CD4-positive, alpha-beta T cell treated with Interleukin-6 for 4 hours (primary cell): ENCODE results near the gene LPA.
"Not testable (repeated sequence)": the region's sequence is repeated elsewhere in the genome, so short reads cannot be mapped to it uniquely, and the experiment has no call there.

ENCODE experiments used
- DNase-seq: peaks from one replicate; pipeline ENCODE4 v3.0.0-alpha.2; 2020; ENCODE audit warnings: mixed read lengths

Gene LPA

GRCh38 chr6:160659562-160659961, 4.5 kb downstream of the LPA start:
- DNase-seq, result no peak

GRCh38 chr6:160634706-160635105, 29.4 kb downstream of the LPA start:
- DNase-seq, result no peak

- no peak for DNase-seq
Measured at GRCh38 chr6:160595838-160596832, 67.9 kb downstream of the LPA start.

GRCh38 chr6:160595297-160595696, 68.8 kb downstream of the LPA start:
- not testable (repeated sequence) for DNase-seq

- DNase-seq, result no peak
Measured at GRCh38 chr6:160586374-160586773, 77.7 kb downstream of the LPA start.

GRCh38 chr6:160583794-160584193, 80.3 kb downstream of the LPA start:
- DNase-seq, result no peak

- no peak for DNase-seq
Measured at GRCh38 chr6:160581406-160581805, 82.7 kb downstream of the LPA start.

GRCh38 chr6:160578515-160578914, 85.6 kb downstream of the LPA start:
- DNase-seq, result not testable (repeated sequence)

GRCh38 chr6:160573943-160574342, 90.1 kb downstream of the LPA start:
- DNase-seq, result no peak

- not testable (repeated sequence) for DNase-seq
Measured at GRCh38 chr6:160571201-160571600, 92.9 kb downstream of the LPA start.

GRCh38 chr6:160544802-160545201, 119.3 kb downstream of the LPA start:
- DNase-seq, result no peak

GRCh38 chr6:160535270-160535669, 128.8 kb downstream of the LPA start:
- no peak for DNase-seq

- peak; percentile 66 for DNase-seq
Measured at GRCh38 chr6:160534050-160534696, 129.9 kb downstream of the LPA start.

- no peak for DNase-seq
Measured at GRCh38 chr6:160532315-160532714, 131.8 kb downstream of the LPA start.

GRCh38 chr6:160531826-160532225, 132.2 kb downstream of the LPA start:
- no peak for DNase-seq

GRCh38 chr6:160529524-160529923, 134.6 kb downstream of the LPA start:
- DNase-seq, result not testable (repeated sequence)

GRCh38 chr6:160523223-160523622, 140.9 kb downstream of the LPA start:
- no peak for DNase-seq

- peak; percentile 84 for DNase-seq
Measured at GRCh38 chr6:160520043-160520904, 143.8 kb downstream of the LPA start.

- DNase-seq, result no peak
Measured at GRCh38 chr6:160519603-160520042, 144.5 kb downstream of the LPA start.

- DNase-seq, result no peak
Measured at GRCh38 chr6:160519133-160519532, 144.9 kb downstream of the LPA start.

- DNase-seq, result no peak
Measured at GRCh38 chr6:160513836-160514235, 150.2 kb downstream of the LPA start.

- no peak for DNase-seq
Measured at GRCh38 chr6:160510976-160511617, 153.0 kb downstream of the LPA start.
